PC-3 (cell line): ENCODE data around the gene MAGI2.
A peak's percentile ranks its signal among the peaks of the same experiment; 100 is the strongest.

Experiments used
- CTCF ChIP-seq: fragments of 300-600 bp; sonication (generic); conservative IDR thresholded peaks from 2 replicates; pipeline ENCODE4 v1.5.1; 2017; ENCODE audit warnings: antibody characterized with exemption, low read depth, mild to moderate bottlenecking, low read length
- EZH2 ChIP-seq: fragments of 300-600 bp; sonication (generic); IDR thresholded peaks from one replicate; pipeline ENCODE4 v1.6.1; 2017; ENCODE audit warnings: antibody characterized with exemption, mild to moderate bottlenecking, low read length; ENCODE audit not compliant: unreplicated experiment

- TF ChIP-seq CTCF: peak; percentile 73
- TF ChIP-seq EZH2: no peak
Observed at GRCh38 chr7:78510580-78511188, 942.8 kb downstream of the MAGI2 start.
